ENCODE measurements around the gene RAB3B.

- TF ChIP-seq EZH2 (IDR thresholded peaks at IDR 0.05; ENCODE audit: borderline replicate concordance, low read length): no peak
- no peak for TF ChIP-seq CTCF (conservative IDR thresholded peaks at IDR 0.05 in 1 of 2, IDR thresholded peaks at IDR 0.05 in 1 of 2; ENCODE audit: extremely low read depth in 1 of 2, insufficient read depth in 1 of 2, low read depth in 1 of 2, low read length in 2 of 2)
These were observed 112.8 kb downstream of the RAB3B start for GRCh38 chr1:51877434-51878307.
